Activated CD4-positive, alpha-beta T cell treated with anti-CD3 and anti-CD28 coated beads for 36 hours (primary cell): ENCODE measurements around the gene LMAN1L. TPM values are rescaled to one million over a fixed set of nuclear protein-coding genes. Genes with fewer than 3 reads are reported as not detected.
"Not testable (repeated sequence)": the region's sequence is repeated elsewhere in the genome, so short reads cannot be mapped to it uniquely, and the experiment has no call there.

Source experiments
- ATAC-seq: fragments of 200-7000 bp; cut with Tn5 transposase; one replicate; pipeline ENCODE4 v1.10.0; 2021; ENCODE audit warnings: mild to moderate bottlenecking, moderate library complexity
- CTCF ChIA-PET: fragments of 350-600 bp; sonication (Branson Sonifier 250); formaldehyde crosslinking; loops from one replicate; lab custom pipeline; 2021; ENCODE audit warnings: antibody characterized with exemption; lab: Charles Lee
- POLR2A ChIA-PET: fragments of 350-600 bp; sonication (Branson Sonifier 250); formaldehyde crosslinking; loops from one replicate; lab custom pipeline; 2021; ENCODE audit warnings: antibody characterized with exemption, inconsistent platforms; lab: Charles Lee
- DNase-seq: peaks from one replicate; pipeline ENCODE4 v3.0.0-alpha.2; 2020
- H3K27ac Mint-ChIP-seq: one replicate; pipeline ENCODE4 v1.8.0; 2021; ENCODE audit warnings: mixed read lengths
- H3K27me3 Mint-ChIP-seq: one replicate; pipeline ENCODE4 v1.8.0; 2021; ENCODE audit warnings: mixed read lengths
- H3K36me3 Mint-ChIP-seq: one replicate; pipeline ENCODE4 v1.8.0; 2021; ENCODE audit warnings: low read depth, mixed read lengths
- H3K4me1 Mint-ChIP-seq: one replicate; pipeline ENCODE4 v1.8.0; 2021; ENCODE audit warnings: mixed read lengths
- H3K4me3 Mint-ChIP-seq: one replicate; pipeline ENCODE4 v1.8.0; 2021; ENCODE audit warnings: mild to moderate bottlenecking, moderate library complexity, mixed read lengths
- H3K9me3 Mint-ChIP-seq: one replicate; pipeline ENCODE4 v1.8.0; 2021; ENCODE audit warnings: low read depth, mixed read lengths
- intact Hi-C, 2 experiments: fragments of 100-400 bp; cut with DNase I in 1 of 2; cut with micrococcal nuclease in 1 of 2; formaldehyde crosslinking; loops; one replicate each; pipeline versions ENCODE4 v1.14.2 to v1.15.1; 2022 to 2024; cut with DNase I, micrococcal nuclease
- total RNA-seq, 2 experiments: library from RNA; stranded (reverse); gene quantifications; one replicate each; pipeline ENCODE4 v1.2.3, GENCODE V29; 2021

Gene LMAN1L
- total RNA-seq, 2 experiments from 2014 or later: 0.25 TPM; not detected in 1

DNA sequence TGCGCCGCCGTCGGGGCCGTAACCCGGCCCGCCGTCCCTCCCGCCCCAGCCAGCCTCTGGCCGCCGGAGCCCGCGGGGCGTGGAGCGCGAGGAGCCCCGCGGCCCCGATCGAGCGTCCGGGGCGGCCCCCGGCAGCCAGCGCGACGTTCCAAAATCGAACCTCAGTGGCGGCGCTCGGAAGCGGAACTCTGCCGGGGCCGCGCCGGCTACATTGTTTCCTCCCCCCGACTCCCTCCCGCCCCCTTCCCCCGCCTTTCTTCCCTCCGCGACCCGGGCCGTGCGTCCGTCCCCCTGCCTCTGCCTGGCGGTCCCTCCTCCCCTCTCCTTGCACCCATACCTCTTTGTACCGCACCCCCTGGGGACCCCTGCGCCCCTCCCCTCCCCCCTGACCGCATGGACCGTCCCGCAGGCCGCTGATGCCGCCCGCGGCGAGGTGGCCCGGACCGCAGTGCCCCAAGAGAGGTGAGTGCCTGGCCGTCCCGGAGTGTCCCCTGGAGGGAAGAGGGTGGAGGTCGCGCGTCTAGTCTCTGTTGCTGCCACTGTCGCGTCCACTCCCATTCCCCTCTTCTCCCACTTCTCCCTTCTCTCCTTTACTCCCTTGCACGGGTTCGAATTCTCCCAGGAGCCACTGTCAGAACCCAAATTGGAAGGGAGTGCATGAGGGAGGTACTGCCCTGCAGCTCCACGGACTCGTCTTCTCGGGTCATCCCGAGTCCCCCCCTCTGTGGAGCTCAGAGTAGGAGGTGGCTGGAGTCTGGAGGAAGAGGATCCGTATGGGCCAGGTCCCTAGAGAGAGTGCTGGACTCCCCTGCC is 30.2 kb upstream of the LMAN1L start:
- H3K4me1 Mint-ChIP-seq: peaks cover 53% of the 10 kb centered on the region
- peak overlapping the region; percentile 100 for H3K27ac Mint-ChIP-seq
- H3K36me3 Mint-ChIP-seq: peaks cover 39% of the 10 kb centered on the region

DNA sequence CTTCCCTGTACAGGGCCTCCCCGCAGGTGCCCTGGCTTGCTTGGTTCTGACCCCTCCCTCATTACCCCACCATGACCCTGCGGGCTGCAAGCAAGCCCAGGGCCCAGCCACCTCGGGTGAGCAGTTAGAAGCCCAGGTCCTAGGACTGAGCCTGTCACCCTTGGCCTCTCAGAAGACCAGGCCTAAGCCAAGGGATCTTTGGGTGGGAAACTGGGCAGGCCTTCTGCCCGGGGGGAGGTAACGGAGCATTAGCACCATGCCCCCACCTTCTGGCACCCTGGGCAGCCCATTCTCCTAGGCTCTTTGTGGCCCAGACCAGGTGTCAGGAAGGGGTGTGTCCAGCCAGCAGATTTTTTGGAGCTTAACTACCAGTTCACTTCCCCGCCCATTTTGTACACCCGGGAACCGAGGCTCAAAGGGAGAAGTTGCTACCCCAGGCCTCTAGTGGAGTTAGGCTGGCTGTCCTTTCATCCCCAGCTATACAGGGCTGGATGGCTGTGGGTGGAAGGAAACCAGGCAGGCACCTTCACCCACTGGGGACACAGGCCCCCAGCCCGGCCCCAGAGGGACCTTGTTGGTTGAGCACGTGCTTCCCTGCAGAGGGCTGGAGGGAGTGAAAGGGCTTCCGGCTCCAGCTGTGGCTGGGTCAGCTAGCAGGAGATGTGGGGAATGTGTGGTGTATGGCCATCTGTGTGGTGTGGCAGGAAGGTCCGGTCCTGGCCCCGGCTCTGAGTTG is 29.4 kb upstream of the LMAN1L start:
- POLR2A ChIA-PET: interaction anchor here (3.1 kb wide), 1 partner anchor 11 kb away, joined by 20 read pairs; no protein-coding TSS in a partner anchor
- Mint-ChIP-seq H3K4me1 (peaks cover 53% of the 10 kb centered on the region), H3K27me3 (no peaks in the 10 kb centered on the region), H3K4me3 (peak overlapping the region; percentile 89), H3K27ac (peak overlapping the region; percentile 100), H3K9me3 (no peaks in the 10 kb centered on the region), H3K36me3 (peaks cover 47% of the 10 kb centered on the region)
- intact Hi-C loops: loop anchor here (2.0 to 10.0 kb wide), 9 partner anchors 18 to 788 kb away; partner anchors contain the start of genes ARID3B (in 1 of the 2), C15orf39 (in 1 of the 2), COX5A (in 1 of the 2) and MPI (in 1 of the 2)
- ATAC-seq (no peak), DNase-seq (peak; percentile 61)
- CTCF ChIA-PET: interaction anchor here (0.7 to 22.1 kb wide), 10 partner anchors 4 to 242 kb away, joined by 3 to 743 read pairs (median 4); partner anchors contain the start of genes ARID3B and CSK

More for the DNA sequence above, 30.2 kb upstream of the LMAN1L start:
- POLR2A ChIA-PET: interaction anchor here (0.5 to 3.5 kb wide), 3 partner anchors 11 to 87 kb away, joined by 3 to 26 read pairs (median 20); no protein-coding TSS in a partner anchor
- Mint-ChIP-seq H3K4me3 (peak overlapping the region; percentile 89), H3K9me3 (no peaks in the 10 kb centered on the region), H3K27me3 (no peaks in the 10 kb centered on the region)
- intact Hi-C loops: loop anchor here (1.0 to 10.0 kb wide), 12 partner anchors 18 to 788 kb away; partner anchors contain the start of genes ARID3B (in 2 of the 2), C15orf39 (in 1 of the 2), COX5A (in 1 of the 2) and MPI (in 1 of the 2)
- CTCF ChIA-PET: interaction anchor here (0.6 to 22.1 kb wide), 12 partner anchors 5 to 239 kb away, joined by 3 to 743 read pairs (median 12); partner anchors contain the start of gene CSK
- peak; percentile 1 for ATAC-seq
- peak; percentile 78 for DNase-seq

DNA sequence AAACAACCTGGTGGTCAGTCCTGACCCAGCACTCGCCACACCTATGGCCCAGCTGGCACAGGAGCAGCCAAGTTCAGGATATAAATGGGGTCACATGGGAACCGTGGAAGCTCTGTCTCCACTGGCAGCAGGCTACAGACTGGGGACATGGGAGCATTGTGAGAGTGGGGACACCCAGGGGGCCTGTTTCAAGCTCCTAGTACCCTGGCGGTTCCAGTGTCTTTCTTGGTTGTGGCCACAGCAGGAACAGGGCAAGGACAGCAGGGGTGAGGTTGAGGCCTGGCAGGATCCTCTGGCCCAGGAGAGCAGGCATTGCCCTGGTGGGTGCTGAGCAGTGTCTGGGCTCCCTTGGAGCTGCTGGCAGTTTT is 28.8 kb upstream of the LMAN1L start:
- Mint-ChIP-seq H3K4me3 (peak overlapping the region; percentile 89), H3K9me3 (no peaks in the 10 kb centered on the region), H3K27me3 (no peaks in the 10 kb centered on the region), H3K36me3 (peaks cover 53% of the 10 kb centered on the region), H3K4me1 (peaks cover 51% of the 10 kb centered on the region), H3K27ac (peak overlapping the region; percentile 100)
- ChIA-PET POLR2A (interaction anchor here (1.1 to 3.1 kb wide), 2 partner anchors 10 to 168 kb away, joined by 4 to 20 read pairs; partner anchors contain the start of gene CLK3), CTCF (interaction anchor here (0.7 to 22.1 kb wide), 13 partner anchors 4 to 243 kb away, joined by 3 to 743 read pairs (median 4); partner anchors contain the start of genes ARID3B and CSK)
- intact Hi-C loops: loop anchor here (2.0 to 10.0 kb wide), 9 partner anchors 17 to 789 kb away; partner anchors contain the start of genes ARID3B (in 1 of the 2), C15orf39 (in 1 of the 2), COX5A (in 1 of the 2) and MPI (in 1 of the 2)
- no peak for ATAC-seq
- no peak for DNase-seq

DNA sequence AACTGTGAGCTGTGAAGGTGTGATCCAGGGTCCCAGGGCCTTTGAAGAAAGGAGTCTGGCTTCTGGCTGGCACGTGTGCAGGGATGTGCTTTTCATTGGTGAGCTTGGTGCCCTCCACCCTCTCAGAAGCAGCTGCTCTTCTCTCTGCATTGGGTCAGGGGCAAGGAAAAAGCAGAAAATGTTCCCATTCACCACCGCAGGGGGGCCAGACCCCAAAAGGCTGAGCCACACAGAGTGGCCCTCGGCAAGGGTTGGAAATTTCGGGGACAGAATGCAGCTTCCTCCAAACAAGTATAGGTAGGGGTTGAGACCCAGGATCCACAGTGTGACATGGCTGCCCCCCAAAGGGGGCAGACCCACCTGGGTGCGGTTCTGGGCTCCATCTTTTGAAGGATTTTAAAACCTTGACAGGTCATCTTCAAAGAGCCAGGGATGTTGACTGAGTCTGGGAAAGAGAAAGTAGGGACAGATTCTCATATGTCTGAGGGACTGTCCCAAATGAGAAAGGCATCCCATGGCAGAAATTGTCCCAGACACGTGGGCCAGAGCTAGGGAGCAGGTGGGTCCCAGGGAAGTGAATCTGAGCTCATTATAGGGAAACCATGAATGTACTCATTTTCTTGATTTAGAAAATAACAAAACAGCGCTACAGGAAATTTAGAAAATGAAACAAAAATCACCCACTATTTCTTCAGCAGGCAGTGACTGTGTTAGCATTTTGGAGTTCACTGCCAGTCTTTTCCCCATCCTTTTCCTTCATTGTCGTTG is 28.0 kb upstream of the LMAN1L start:
- intact Hi-C loops: loop anchor here (5.0 to 10.0 kb wide), 12 partner anchors 88 to 853 kb away; partner anchors contain the start of genes ARID3B (in 1 of the 2), C15orf39 (in 1 of the 2), COX5A (in 1 of the 2) and MPI (in 1 of the 2)
- Mint-ChIP-seq H3K27me3 (no peaks in the 10 kb centered on the region), H3K27ac (peak overlapping the region; percentile 100), H3K4me1 (peaks cover 50% of the 10 kb centered on the region), H3K4me3 (peak overlapping the region; percentile 89), H3K9me3 (no peaks in the 10 kb centered on the region), H3K36me3 (peaks cover 59% of the 10 kb centered on the region)
- CTCF ChIA-PET: interaction anchor here (0.6 to 22.1 kb wide), 12 partner anchors 3 to 410 kb away, joined by 3 to 743 read pairs (median 4); partner anchors contain the start of gene CSK
- POLR2A ChIA-PET: interaction anchor here (0.6 to 3.1 kb wide), 4 partner anchors 9 to 169 kb away, joined by 3 to 20 read pairs (median 4); partner anchors contain the start of gene CLK3
- ATAC-seq (no peak), DNase-seq (peak; percentile 53)

DNA sequence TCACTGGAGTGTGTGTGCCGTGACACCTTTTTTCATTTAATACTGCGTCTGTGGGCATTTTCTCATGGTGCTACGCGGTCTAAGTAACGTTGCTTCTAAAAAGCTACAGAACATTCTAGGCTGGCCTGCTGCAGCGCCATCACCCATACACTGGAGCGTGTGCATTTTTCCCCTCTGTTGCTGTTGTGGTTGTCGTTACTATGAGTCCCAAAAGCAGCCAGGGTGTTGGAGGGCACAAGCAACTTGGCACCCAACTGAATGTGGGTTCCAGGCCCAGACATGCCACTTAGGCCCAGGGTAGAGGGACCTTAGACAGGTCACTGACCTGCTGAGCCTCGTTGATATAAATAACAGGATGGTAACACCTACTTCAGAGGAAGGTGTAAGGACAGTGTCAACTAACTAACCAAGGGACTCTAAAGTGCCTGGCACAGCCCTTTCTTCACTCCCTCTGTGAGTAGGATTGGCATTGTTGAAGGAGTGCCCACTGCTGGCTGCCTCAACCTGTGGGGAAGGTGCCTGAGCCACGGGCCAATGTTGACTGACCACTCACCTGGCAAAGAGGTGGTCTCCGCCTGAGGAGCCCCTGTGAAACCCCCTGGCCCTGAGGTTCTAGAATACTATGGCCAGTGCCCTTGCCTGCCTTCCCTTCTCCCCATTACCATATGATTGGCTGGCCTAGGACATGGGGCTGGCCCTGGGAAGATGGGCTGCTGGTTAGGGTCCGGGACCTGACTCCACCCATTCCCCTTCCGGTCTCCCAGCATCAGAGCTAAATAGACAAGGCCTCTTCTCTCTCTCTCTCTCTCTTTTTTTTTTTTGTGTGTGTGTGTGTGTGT is 27.2 kb upstream of the LMAN1L start:
- Mint-ChIP-seq H3K27ac (peak overlapping the region; percentile 100), H3K36me3 (peaks cover 65% of the 10 kb centered on the region), H3K4me1 (peaks cover 50% of the 10 kb centered on the region), H3K4me3 (peak overlapping the region; percentile 89), H3K9me3 (no peaks in the 10 kb centered on the region), H3K27me3 (no peaks in the 10 kb centered on the region)
- POLR2A ChIA-PET: interaction anchor here (0.8 to 3.1 kb wide), 3 partner anchors 8 to 192 kb away, joined by 3 to 20 read pairs (median 3); no protein-coding TSS in a partner anchor
- no peak for ATAC-seq
- peak; percentile 76 for DNase-seq
- CTCF ChIA-PET: interaction anchor here (1.0 to 22.1 kb wide), 9 partner anchors 2 to 171 kb away, joined by 3 to 743 read pairs (median 19); partner anchors contain the start of gene CSK
- intact Hi-C loops: loop anchor here (2.0 to 10.0 kb wide), 9 partner anchors 87 to 852 kb away; partner anchors contain the start of genes C15orf39 (in 1 of the 2), PML (in 1 of the 2), SCAMP2 (in 1 of the 2) and STOML1 (in 1 of the 2)

DNA sequence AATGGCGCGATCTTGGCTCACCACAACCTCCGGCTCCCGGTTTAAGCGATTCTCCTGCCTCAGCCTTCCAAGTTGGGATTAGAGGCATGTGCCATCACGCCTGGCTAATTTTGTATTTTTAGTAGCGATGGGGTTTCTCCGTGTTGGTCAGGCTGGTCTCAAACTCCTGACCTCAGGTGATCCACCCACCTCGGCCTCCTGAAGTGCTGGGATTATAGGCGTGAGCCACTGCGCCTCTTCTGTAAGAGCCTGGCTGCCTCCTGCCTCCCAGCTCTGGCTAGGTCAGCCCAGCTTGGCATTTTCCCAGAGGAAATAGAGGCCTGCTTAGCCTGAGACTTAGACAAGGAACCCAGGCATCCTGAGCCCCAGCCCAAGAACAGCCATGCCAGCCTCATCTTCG is 26.6 kb upstream of the LMAN1L start:
- intact Hi-C loops: loop anchor here (2.0 to 10.0 kb wide), 9 partner anchors 86 to 851 kb away; partner anchors contain the start of genes C15orf39 (in 1 of the 2), PML (in 1 of the 2), SCAMP2 (in 1 of the 2) and STOML1 (in 1 of the 2)
- Mint-ChIP-seq H3K4me1 (peaks cover 50% of the 10 kb centered on the region), H3K4me3 (peak overlapping the region; percentile 89), H3K36me3 (peaks cover 68% of the 10 kb centered on the region), H3K27ac (peak overlapping the region; percentile 100)
- POLR2A ChIA-PET: interaction anchor here (0.8 kb wide), 1 partner anchor 192 kb away, joined by 3 read pairs; no protein-coding TSS in a partner anchor
- DNase-seq, H3K27me3 Mint-ChIP-seq, ATAC-seq, H3K9me3 Mint-ChIP-seq: not testable (repeated sequence)
- CTCF ChIA-PET: interaction anchor here (0.6 to 22.1 kb wide), 5 partner anchors 10 to 409 kb away, joined by 3 to 743 read pairs (median 5); partner anchors contain the start of gene CSK

DNA sequence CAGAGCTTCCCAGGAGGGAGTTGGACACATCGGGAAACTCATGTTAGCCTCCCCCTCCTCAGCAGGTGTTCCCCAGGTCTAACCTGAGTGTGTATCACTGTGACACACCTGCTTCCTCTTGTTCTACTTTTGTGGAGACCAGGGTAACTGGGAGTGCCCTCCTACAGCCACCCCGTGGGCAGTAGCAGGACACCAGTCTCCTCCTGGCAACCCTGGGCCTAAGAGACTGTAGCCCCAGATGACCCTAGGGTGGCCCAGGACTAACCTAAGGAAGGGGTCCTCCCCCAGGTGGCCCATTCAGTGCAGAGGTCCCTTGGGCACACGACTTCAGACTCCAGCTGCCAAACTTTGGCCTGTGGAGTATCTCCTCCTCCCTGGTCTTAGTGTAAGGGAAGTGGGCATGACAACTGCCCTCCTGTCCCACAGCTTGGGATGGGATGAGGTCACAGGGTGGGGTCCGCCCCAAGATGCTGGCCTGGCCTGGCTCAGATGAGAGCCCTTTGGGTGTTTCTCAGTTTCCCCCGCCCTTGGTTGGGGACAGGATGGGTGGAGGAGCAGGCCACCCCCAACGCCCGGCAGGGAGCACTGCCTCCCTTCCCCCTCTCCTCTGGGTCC is 26.0 kb upstream of the LMAN1L start:
- Mint-ChIP-seq H3K9me3 (no peaks in the 10 kb centered on the region), H3K4me1 (peaks cover 50% of the 10 kb centered on the region), H3K27me3 (no peaks in the 10 kb centered on the region), H3K4me3 (peak overlapping the region; percentile 89), H3K27ac (peak overlapping the region; percentile 100), H3K36me3 (peaks cover 74% of the 10 kb centered on the region)
- ChIA-PET CTCF (interaction anchor here (0.6 to 22.1 kb wide), 19 partner anchors 11 to 794 kb away, joined by 3 to 743 read pairs (median 5); partner anchors contain the start of genes CLK3, CSK, FAM219B and RPP25), POLR2A (interaction anchor here (0.6 to 2.2 kb wide), 4 partner anchors 10 to 209 kb away, joined by 3 to 21 read pairs (median 3); partner anchors contain the start of genes CLK3 and SCAMP5)
- intact Hi-C loops: loop anchor here (2.0 to 10.0 kb wide), 9 partner anchors 86 to 851 kb away; partner anchors contain the start of genes C15orf39 (in 1 of the 2), PML (in 1 of the 2), SCAMP2 (in 1 of the 2) and STOML1 (in 1 of the 2)
- no peak for ATAC-seq
- peak; percentile 42 for DNase-seq
